Measurements from ENCODE around the gene LRIG1. TPM values are rescaled to one million over a fixed set of nuclear protein-coding genes. Genes with fewer than 3 reads are reported as not detected.

LRIG1 gene
- total RNA-seq, 4 donors from 2014 or later, result 42.3 to 152 (median 66.1) TPM

DNA sequence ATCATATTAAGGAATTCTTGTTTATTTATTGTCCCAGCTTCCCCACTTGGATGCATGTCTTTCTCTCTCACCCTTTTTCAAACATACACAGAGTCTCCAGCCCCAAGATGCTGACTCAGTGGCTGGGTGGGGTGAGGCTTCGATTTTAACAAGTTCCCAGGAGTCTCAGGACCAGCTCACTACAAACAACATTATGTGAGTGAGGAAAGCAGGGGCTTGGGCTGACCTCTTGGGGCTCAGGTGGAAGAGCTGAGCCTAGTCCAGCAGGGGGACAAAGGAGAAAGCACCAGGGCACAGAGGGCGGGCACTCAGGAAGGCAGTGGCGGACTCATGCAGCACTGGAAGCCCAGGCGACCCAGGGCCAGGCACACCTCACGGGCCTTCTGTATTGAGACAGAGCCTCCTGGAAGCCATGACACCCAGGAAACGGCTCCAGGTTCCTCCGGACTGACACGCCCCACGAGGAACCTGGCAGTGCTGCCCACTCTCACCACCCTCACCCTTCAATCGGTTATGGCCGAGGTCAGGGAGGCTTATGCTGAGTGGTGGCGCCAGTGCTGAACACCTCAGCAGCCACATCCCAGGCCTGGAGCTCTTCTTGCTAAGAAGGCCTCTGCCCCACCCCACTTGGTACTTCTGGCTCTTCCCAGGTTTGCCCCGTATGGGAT is 97.4 kb downstream of the LRIG1 start:
- TF ChIP-seq, protein P1, sequence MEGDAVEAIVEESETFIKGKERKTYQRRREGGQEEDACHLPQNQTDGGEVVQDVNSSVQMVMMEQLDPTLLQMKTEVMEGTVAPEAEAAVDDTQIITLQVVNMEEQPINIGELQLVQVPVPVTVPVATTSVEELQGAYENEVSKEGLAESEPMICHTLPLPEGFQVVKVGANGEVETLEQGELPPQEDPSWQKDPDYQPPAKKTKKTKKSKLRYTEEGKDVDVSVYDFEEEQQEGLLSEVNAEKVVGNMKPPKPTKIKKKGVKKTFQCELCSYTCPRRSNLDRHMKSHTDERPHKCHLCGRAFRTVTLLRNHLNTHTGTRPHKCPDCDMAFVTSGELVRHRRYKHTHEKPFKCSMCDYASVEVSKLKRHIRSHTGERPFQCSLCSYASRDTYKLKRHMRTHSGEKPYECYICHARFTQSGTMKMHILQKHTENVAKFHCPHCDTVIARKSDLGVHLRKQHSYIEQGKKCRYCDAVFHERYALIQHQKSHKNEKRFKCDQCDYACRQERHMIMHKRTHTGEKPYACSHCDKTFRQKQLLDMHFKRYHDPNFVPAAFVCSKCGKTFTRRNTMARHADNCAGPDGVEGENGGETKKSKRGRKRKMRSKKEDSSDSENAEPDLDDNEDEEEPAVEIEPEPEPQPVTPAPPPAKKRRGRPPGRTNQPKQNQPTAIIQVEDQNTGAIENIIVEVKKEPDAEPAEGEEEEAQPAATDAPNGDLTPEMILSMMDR (IDR thresholded peaks at IDR 0.05; ENCODE audit: low read depth), result no peak

DNA sequence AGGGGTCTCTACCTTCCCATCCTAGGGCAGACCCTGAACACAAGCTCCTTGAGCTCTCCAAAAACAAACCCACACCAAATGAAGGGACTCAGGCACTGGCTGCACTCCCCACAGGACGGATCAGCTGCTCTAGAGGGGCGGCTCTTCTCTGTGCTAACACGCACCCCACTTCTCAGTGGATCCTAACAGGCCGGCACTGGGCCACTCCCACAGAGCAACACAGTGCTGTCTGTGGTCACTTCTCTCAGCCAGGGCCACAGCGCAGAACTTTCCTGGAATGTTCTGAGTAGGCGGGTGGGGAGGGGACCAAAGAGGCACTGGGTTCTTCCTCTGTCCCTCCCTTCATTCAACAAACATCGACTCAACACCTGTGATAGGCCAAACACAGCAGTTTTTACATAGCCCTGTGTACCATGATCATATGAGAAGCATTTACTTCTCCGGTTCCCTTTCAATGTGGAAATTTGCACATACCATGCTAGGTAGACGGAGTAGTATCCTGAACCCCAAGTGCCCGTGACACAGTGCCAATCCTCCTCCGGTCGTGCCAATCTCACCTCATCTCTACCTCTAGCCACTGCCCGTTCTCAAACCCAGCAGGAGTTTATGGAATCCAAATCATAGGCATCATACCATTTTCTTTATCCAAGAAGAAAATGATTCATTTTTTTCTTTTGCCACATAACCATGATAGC is 98.1 kb downstream of the LRIG1 start:
- TF ChIP-seq, protein P1 (IDR thresholded peaks at IDR 0.05; ENCODE audit: low read depth), result no peak

DNA sequence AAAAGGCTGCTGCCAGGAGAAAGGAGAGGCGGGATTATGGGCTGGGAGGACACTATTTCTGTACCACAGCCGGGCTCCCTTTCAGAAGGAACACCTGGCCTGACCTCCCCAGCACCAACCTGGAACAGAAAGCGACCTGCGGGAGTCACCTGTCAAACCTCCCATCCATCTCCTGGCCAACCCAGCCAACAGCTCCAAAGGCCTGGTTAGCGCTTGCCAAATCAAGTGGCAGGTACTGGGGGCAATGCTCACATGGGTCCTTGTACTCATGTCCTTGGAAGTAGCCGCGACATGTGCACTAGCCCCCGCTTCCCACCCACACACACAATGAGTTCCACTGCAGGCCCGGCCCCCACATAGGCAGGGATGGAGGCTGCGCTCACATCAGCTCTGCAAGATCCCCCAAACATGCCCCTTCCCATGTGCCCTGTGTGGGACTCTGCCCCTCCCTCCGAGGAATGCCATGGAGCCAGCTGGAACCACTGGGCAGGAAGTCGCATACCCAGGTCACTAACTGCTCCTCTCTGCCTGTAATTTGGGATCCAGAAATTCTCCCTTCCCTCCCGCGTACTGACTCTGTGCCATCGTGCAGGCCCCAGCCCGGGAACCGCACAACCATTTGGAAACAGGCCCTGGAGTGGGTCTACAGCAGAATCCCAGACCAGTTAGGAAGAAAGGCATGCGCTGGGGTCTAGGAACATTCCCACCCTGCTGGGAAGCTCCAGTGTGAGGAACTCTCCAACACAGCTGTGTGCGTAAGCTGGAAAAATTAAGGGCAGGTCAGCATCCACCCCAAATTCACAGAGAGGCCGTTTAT is 98.9 kb downstream of the LRIG1 start:
- TF ChIP-seq, protein P1 (IDR thresholded peaks at IDR 0.05; ENCODE audit: low read depth), result no peak

DNA sequence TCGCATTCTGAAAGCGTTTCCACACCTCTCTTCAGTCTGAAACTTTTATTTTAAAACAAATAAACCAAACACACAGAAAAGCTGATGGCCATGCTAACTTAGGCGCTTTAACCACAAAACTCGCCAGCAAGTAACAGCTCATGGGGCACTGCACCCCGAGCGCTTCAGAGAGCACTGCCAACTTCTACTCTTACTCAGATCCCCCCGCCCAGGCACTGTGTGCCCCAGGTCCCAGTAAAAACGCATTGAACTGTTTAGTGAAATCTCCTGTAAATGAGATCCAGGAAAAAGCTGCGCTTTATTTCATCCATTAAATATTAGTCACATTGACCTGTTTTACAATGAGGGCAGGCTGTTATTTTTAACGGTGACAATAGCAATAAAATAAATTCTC is 99.7 kb downstream of the LRIG1 start:
- TF ChIP-seq, protein P1 (IDR thresholded peaks at IDR 0.05; ENCODE audit: low read depth), result no peak

DNA sequence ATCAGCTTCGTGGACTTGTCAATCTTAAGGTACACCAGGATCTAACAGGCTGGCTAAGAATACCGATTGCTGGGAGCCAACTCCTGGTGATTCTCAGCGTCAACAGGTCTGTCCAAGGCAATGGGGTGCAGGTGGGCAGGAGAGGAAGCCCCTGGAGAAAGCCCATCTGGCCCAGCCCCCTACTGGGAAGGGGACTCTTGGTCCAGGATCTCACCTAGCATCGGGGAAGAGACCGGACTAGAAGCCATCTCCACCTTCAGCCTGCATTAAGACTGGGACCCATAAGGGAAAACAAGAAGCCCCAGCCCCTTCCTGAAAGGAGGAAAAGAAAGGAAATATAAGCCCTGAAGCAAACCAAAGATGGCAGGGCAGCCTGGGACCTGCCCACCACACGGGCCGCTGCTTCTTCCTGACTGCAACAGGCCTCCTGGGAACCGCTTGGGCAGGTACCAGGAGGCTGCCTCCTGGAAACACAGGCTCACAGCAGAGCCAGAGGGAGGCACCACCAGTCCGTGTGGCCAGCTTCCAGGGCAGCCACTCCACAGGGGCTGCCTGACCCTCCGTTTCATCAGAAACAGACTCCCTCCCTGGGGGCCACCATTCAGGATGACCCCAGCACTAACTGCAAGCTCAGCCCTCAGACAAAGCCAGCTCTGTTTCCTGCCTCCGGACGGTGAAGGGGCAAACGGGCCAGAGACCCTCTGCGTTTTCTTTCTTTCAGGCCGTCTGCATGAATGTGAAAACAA is 100.2 kb downstream of the LRIG1 start:
- TF ChIP-seq, protein P1 (IDR thresholded peaks at IDR 0.05; ENCODE audit: low read depth), result no peak

DNA sequence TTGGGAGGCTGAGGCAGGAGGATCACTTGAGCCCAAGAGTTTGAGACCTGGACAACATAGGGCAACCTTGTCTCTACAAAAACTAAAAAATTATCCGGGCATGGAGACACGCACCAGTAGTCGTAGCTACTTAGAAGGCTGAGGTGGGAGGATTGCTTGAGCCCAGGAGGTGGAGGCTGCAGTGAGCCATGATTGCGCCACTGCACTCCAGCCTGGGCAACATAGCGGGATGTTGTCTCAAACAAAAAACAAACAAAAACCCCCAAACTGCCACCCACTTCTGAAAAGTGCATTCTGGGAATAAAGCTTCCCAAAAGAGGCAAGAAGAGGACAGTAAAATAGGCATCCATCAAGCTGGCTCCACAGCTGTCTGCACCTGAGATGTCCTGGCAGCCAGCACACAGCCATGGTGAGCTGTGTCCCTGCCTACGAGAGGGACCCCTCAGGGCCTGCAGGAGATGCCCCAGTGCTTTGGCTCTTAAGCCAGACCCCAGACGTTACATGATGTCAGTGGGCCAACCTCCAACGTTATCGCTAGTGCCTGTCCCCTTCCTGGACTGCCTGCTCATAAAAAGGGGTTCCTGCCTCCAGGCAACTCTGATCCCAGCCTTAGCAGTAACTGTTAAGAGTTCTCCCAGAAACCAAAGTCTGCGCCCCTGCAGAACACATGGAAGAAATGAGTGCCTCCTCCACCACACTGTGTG is 101.1 kb downstream of the LRIG1 start:
- TF ChIP-seq, protein P1 (IDR thresholded peaks at IDR 0.05; ENCODE audit: low read depth), result no peak

All from subcutaneous adipose tissue (tissue), 4 donors.